ENCODE data around the gene CCDC183.
"Not testable (repeated sequence)": the region's sequence is repeated elsewhere in the genome, so short reads cannot be mapped to it uniquely, and the experiment has no call there.

The CCDC183 gene

GRCh38 chr9:136839229-136840139 is 43.3 kb downstream of the CCDC183 start:
- H3K36me3 ChIP-seq, result peaks cover 67% of the 10 kb centered on the region
- no peak for TF ChIP-seq CTCF (IDR thresholded peaks at IDR 0.05)
- no peaks in the 10 kb centered on the region for H3K9me3 ChIP-seq
- H3K27me3 ChIP-seq, result peaks cover 26% of the 10 kb centered on the region
- H3K4me1 ChIP-seq (ENCODE audit: control insufficient read depth in 1 of 2, insufficient read depth in 1 of 2, low read depth in 1 of 2, low read length in 1 of 2), result peaks cover 18 to 24% of the 10 kb centered on the region in 2 experiments
- no peak overlapping the region for H3K27ac ChIP-seq
- no peak overlapping the region for H3K4me3 ChIP-seq (ENCODE audit: low read depth in 1 of 2, low read length in 1 of 2)

DNA sequence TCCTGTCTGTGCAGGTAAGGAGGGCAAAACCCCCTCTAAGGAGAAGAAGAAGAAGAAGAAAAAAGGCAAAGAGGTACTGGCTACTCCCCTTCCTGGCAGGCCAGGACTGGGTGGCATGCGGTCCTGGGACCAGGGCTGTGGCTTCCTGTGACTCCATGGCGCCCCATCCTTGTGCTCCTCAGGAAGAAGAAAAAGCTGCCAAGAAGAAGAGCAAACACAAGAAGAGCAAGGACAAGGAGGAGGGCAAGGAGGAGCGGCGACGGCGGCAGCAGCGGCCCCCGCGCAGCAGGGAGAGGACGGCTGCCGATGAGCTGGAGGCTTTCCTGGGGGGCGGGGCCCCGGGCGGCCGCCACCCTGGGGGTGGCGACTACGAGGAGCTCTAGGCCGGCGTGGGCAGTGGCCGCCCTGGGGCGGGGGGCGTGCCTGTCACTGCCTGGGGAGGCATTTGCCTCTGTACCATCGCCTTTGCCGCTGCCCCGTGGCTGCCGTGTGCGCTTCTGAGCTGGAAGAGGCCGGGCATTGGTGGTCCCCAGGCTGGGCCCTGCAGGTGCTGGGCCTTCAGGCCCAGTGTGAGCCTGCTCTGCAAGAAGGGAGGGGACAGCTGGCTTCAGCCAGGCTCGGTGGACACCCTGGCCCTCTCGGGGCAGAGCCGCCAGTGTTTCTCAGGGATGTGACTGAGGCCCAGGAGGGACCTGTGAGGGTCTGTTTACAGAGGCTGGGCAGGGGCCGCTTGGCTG is 44.2 kb downstream of the CCDC183 start:
- peaks cover 62% of the 10 kb centered on the region for H3K36me3 ChIP-seq
- H3K27ac ChIP-seq, result no peak overlapping the region
- H3K4me1 ChIP-seq (ENCODE audit: control insufficient read depth in 1 of 2, insufficient read depth in 1 of 2, low read depth in 1 of 2, low read length in 1 of 2), result peaks cover 18 to 24% of the 10 kb centered on the region in 2 experiments
- no peaks in the 10 kb centered on the region for H3K9me3 ChIP-seq
- H3K4me3 ChIP-seq (ENCODE audit: low read depth in 1 of 2, low read length in 1 of 2), result no peak overlapping the region
- no peak for TF ChIP-seq CTCF (IDR thresholded peaks at IDR 0.05)
- peaks cover 34% of the 10 kb centered on the region for H3K27me3 ChIP-seq

GRCh38 chr9:136840877-136841645 is 44.9 kb downstream of the CCDC183 start:
- Histone ChIP-seq H3K27me3 (peaks cover 42% of the 10 kb centered on the region), H3K9me3 (no peaks in the 10 kb centered on the region), H3K36me3 (peaks cover 55% of the 10 kb centered on the region), H3K27ac (no peak overlapping the region), H3K4me1 (ENCODE audit: control insufficient read depth in 1 of 2, insufficient read depth in 1 of 2, low read depth in 1 of 2, low read length in 1 of 2) (peaks cover 18 to 29% of the 10 kb centered on the region in 2 experiments), H3K4me3 (ENCODE audit: low read depth in 1 of 2, low read length in 1 of 2) (no peak overlapping the region)
- TF ChIP-seq CTCF (IDR thresholded peaks at IDR 0.05), result no peak

DNA sequence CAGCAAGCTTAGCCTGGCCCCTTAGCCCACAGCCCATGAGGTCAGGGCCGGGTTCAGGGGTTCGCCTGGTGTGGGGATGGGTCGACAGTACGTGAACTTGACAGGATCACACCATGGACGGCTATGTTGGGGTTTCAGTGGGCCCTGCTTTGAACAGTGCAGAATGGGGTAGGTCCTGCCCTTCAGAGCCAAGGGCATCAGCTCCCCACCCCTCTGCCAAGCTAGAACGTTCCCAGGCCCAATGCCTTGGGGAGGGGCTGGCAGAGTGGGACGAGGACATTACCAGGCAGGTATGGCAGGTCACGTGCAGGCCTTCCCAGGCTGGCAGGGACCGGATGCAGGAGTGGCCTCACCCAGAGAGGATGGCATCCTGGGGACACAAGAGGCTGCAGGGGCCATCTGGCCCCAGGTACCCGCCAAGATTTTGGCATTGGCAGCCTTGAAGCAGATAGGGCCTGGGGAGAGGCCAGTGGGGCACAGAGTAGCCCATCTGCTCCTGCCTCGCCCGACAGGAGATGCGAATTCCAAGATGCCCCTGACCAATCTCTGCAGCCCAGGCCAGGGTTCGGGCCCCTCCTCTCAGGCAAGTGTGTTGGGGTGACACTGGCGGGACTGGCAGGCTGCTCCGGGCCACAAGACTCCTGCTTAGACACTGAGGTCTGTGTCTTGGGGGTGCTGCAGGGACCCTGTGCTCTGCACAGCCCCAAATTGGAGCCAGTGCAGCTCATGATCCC is 45.7 kb downstream of the CCDC183 start:
- H3K27me3 ChIP-seq, result peaks cover 49% of the 10 kb centered on the region
- H3K4me1 ChIP-seq (ENCODE audit: control insufficient read depth in 1 of 2, insufficient read depth in 1 of 2, low read depth in 1 of 2, low read length in 1 of 2), result peaks cover 23 to 35% of the 10 kb centered on the region in 2 experiments
- peak overlapping the region; percentile 60 to 70 for H3K4me3 ChIP-seq (ENCODE audit: low read depth in 1 of 2, low read length in 1 of 2)
- not testable (repeated sequence) for H3K27ac ChIP-seq, H3K9me3 ChIP-seq
- peaks cover 47% of the 10 kb centered on the region for H3K36me3 ChIP-seq

DNA sequence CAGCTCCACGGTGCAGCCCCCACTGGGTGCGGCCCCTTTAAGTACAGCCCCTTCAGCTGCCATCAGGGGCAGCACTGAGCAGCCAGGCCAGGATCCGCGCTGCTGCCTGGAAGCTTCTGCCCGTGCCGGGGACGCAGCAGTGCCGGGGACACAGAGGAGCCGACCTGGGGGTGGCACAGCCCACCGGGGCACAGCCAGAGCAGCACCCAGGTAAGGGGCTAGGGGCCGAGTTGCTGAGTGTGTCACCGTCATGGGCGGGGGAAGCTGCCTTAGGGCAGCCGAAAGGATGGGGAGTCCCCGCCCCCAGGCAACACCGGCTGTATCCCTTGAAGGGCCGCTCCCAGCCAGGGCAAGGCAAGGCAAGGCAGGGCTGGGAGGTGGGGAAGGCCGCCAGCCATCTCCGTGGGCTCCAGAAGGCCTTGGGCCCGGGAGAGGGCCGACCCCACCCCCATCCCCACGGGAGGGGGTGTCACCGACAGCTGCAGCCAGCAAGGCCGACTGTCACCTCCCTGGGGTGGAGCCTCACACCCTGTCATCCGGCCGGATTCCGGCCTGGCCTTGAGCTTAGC is 46.3 kb downstream of the CCDC183 start, which contains the start of gene AJM1:
TSS of gene AJM1 (plus strand) at position 99 of the 569 bp plus-strand sequence. CDS start 1,937 bp downstream, outside the sequence.
- H3K27ac ChIP-seq, H3K9me3 ChIP-seq: not testable (repeated sequence)
- Histone ChIP-seq H3K4me3 (ENCODE audit: low read depth in 1 of 2, low read length in 1 of 2) (peak within 1 kb of the TSS; percentile 60 to 70), H3K36me3 (peaks cover 41% of the 10 kb centered on the region), H3K4me1 (ENCODE audit: control insufficient read depth in 1 of 2, insufficient read depth in 1 of 2, low read depth in 1 of 2, low read length in 1 of 2) (peaks cover 27 to 41% of the 10 kb centered on the region in 2 experiments), H3K27me3 (peaks cover 56% of the 10 kb centered on the region)
- peak; percentile 83 for TF ChIP-seq CTCF (IDR thresholded peaks at IDR 0.05)

- peaks cover 32% of the 10 kb centered on the region for H3K36me3 ChIP-seq
- peaks cover 64% of the 10 kb centered on the region for H3K27me3 ChIP-seq
- peaks cover 35 to 50% of the 10 kb centered on the region in 2 experiments for H3K4me1 ChIP-seq (ENCODE audit: control insufficient read depth in 1 of 2, insufficient read depth in 1 of 2, low read depth in 1 of 2, low read length in 1 of 2)
- H3K9me3 ChIP-seq, H3K27ac ChIP-seq: not testable (repeated sequence)
- H3K4me3 ChIP-seq (ENCODE audit: low read depth in 1 of 2, low read length in 1 of 2), result peak overlapping the region; percentile 8 to 70
These were observed 47.1 kb downstream of the CCDC183 start for GRCh38 chr9:136843159-136843800.
